ENCODE data around the gene BCKDK.

DNA sequence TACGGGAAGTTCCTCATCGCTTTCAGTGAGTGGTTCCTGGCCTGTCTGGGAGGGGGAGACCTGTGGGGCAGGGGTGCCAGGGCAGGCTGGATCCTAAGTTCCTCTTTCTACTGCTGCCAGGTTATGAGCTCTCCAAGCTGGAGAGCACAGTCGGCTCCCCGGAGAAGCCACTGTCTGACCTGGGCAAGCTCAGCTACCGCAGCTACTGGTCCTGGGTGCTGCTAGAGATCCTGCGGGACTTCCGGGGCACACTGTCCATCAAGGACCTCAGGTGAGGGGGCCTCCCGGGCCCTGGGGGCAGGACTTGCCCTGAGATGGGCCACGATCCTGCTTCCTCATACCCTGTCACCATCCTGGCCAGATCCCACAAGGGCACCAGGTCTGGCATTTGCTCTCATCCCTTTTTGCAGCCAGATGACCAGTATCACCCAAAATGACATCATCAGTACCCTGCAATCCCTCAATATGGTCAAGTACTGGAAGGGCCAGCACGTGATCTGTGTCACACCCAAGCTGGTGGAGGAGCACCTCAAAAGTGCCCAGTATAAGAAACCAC, 22.2 kb downstream of the BCKDK start:
- TF ChIP-seq POLR2AphosphoS5 (IDR thresholded peaks at IDR 0.05; ENCODE audit: borderline replicate concordance, low read depth, low read length) (no peak), EZH2 (IDR thresholded peaks at IDR 0.05) (no peak)
